ENCODE data around the gene P4HA3.

The P4HA3 gene

GRCh38 chr11:74311352-74311926, at the start of gene P4HA3:
TSS of gene P4HA3 (minus strand) at chr11:74311640. CDS start at chr11:74311611, 29 bp downstream.
- DNase-seq = peak; percentile 51
- H3K36me3 ChIP-seq = no peaks in the 10 kb centered on the region
- H3K9me3 ChIP-seq (ENCODE audit: severe bottlenecking) = no peaks in the 10 kb centered on the region
- no peak within 1 kb of the TSS for H3K27ac ChIP-seq
- TF ChIP-seq CTCF (IDR thresholded peaks at IDR 0.05; ENCODE audit: low read depth, low read length) = peak; percentile 34; the same call in 1 of the 2 replicates
- peak within 1 kb of the TSS; percentile 44 for H3K4me3 ChIP-seq (ENCODE audit: low read depth, low read length)
- H3K27me3 ChIP-seq (ENCODE audit: insufficient read depth, low read depth, severe bottlenecking) = no peaks in the 10 kb centered on the region

GRCh38 chr11:74357449-74357848, 46.0 kb upstream of the P4HA3 start:
- no peak for DNase-seq

GRCh38 chr11:74355626-74356025, 44.2 kb upstream of the P4HA3 start:
- Histone ChIP-seq H3K9me3 (ENCODE audit: severe bottlenecking) (no peaks in the 10 kb centered on the region), H3K27me3 (ENCODE audit: insufficient read depth, low read depth, severe bottlenecking) (no peaks in the 10 kb centered on the region), H3K27ac (no peak overlapping the region), H3K4me3 (ENCODE audit: low read depth, low read length) (no peak overlapping the region), H3K36me3 (0 out of 2 replicates have a peak, but pooled peaks cover 4% of the 10 kb centered on the region)
- no peak for TF ChIP-seq CTCF (IDR thresholded peaks at IDR 0.05; ENCODE audit: low read depth, low read length)
- DNase-seq = no peak

More at GRCh38 chr11:74357449-74357848, 46.0 kb upstream of the P4HA3 start:
- 0 out of 2 replicates have a peak, but pooled peaks cover 4% of the 10 kb centered on the region for H3K36me3 ChIP-seq
- no peaks in the 10 kb centered on the region for H3K27me3 ChIP-seq (ENCODE audit: insufficient read depth, low read depth, severe bottlenecking)
- TF ChIP-seq CTCF (IDR thresholded peaks at IDR 0.05; ENCODE audit: low read depth, low read length) = no peak
- no peak overlapping the region for H3K27ac ChIP-seq
- no peak overlapping the region for H3K4me3 ChIP-seq (ENCODE audit: low read depth, low read length)
- H3K9me3 ChIP-seq (ENCODE audit: severe bottlenecking) = no peaks in the 10 kb centered on the region

- no peaks in the 10 kb centered on the region for H3K27me3 ChIP-seq (ENCODE audit: insufficient read depth, low read depth, severe bottlenecking)
- H3K4me3 ChIP-seq (ENCODE audit: low read depth, low read length) = no peak overlapping the region
- no peak for TF ChIP-seq CTCF (IDR thresholded peaks at IDR 0.05; ENCODE audit: low read depth, low read length)
- no peak overlapping the region for H3K27ac ChIP-seq
- no peaks in the 10 kb centered on the region for H3K9me3 ChIP-seq (ENCODE audit: severe bottlenecking)
- H3K36me3 ChIP-seq = no peaks in the 10 kb centered on the region
- DNase-seq = no peak
Observed at GRCh38 chr11:74354036-74354435, 42.6 kb upstream of the P4HA3 start.

- Histone ChIP-seq H3K9me3 (ENCODE audit: severe bottlenecking) (no peaks in the 10 kb centered on the region), H3K4me3 (ENCODE audit: low read depth, low read length) (no peak overlapping the region), H3K36me3 (peaks cover 4% of the 10 kb centered on the region; the same call in 1 of the 2 replicates), H3K27me3 (ENCODE audit: insufficient read depth, low read depth, severe bottlenecking) (no peaks in the 10 kb centered on the region), H3K27ac (no peak overlapping the region)
- no peak for TF ChIP-seq CTCF (IDR thresholded peaks at IDR 0.05; ENCODE audit: low read depth, low read length)
- DNase-seq = no peak
Observed at GRCh38 chr11:74347381-74347780, 35.9 kb upstream of the P4HA3 start.

- H3K27me3 ChIP-seq (ENCODE audit: insufficient read depth, low read depth, severe bottlenecking) = no peaks in the 10 kb centered on the region
- H3K4me3 ChIP-seq (ENCODE audit: low read depth, low read length) = no peak overlapping the region
- no peaks in the 10 kb centered on the region for H3K9me3 ChIP-seq (ENCODE audit: severe bottlenecking)
- peaks cover 7% of the 10 kb centered on the region; the same call in 1 of the 2 replicates for H3K36me3 ChIP-seq
- DNase-seq = no peak
- TF ChIP-seq CTCF (IDR thresholded peaks at IDR 0.05; ENCODE audit: low read depth, low read length) = no peak
- no peak overlapping the region for H3K27ac ChIP-seq
Observed at GRCh38 chr11:74345420-74345819, 34.0 kb upstream of the P4HA3 start.
